T-helper 17 cell (primary cell): Measurements from ENCODE around the gene CDCP1. TPM values are rescaled to one million over a fixed set of nuclear protein-coding genes. Genes with fewer than 3 reads are reported as not detected.
"Not testable (repeated sequence)": the region's sequence is repeated elsewhere in the genome, so short reads cannot be mapped to it uniquely, and the experiment has no call there.

Experiments
- ATAC-seq: fragments of 150-1000 bp; cut with Tn5 transposase; 2 replicates; pipeline ENCODE4 v1.10.0; 2021; ENCODE audit warnings: mild to moderate bottlenecking, moderate library complexity
- DNase-seq, 3 donors: peaks; one replicate each; pipeline versions ENCODE4 v3.0.0 to v3.0.0-alpha.2; 2020 to 2021
- H3K9me3 ChIP-seq: one replicate; pipeline ENCODE4 v1.7.0; 2013; ENCODE audit warnings: low read length, mild to moderate bottlenecking; ENCODE audit not compliant: control insufficient read depth, poor library complexity, severe bottlenecking
- H3K27ac Mint-ChIP-seq: one replicate; pipeline ENCODE4 v1.8.0; 2022; ENCODE audit warnings: mild to moderate bottlenecking, moderate library complexity, mixed read lengths
- H3K27me3 Mint-ChIP-seq: one replicate; pipeline ENCODE4 v1.8.0; 2022; ENCODE audit warnings: mixed read lengths
- H3K36me3 Mint-ChIP-seq: one replicate; pipeline ENCODE4 v1.8.0; 2022; ENCODE audit warnings: low read depth, mixed read lengths
- H3K4me1 Mint-ChIP-seq: one replicate; pipeline ENCODE4 v1.8.0; 2022; ENCODE audit warnings: mild to moderate bottlenecking, mixed read lengths
- H3K4me3 Mint-ChIP-seq: one replicate; pipeline ENCODE4 v1.8.0; 2022; ENCODE audit warnings: mild to moderate bottlenecking, moderate library complexity, mixed read lengths
- total RNA-seq, 4 donors: library from RNA in 2 of 4; stranded (reverse) in 2 of 4; gene quantifications; one replicate each; pipeline ENCODE4 v1.2.3 and lab custom pipeline; 2022 to 2026

Gene CDCP1
- total RNA-seq, 2 donors from 2014 or later: 0.31 to 0.32 TPM

GRCh38 chr3:45090855-45091254 is 55.3 kb downstream of the CDCP1 start:
- Mint-ChIP-seq H3K27ac (no peak overlapping the region), H3K36me3 (peaks cover 3% of the 10 kb centered on the region)
- no peak for ATAC-seq

GRCh38 chr3:45088543-45089358 is 57.4 kb downstream of the CDCP1 start:
- H3K27ac Mint-ChIP-seq: no peak overlapping the region
- no peak for DNase-seq
- no peak overlapping the region for H3K4me3 Mint-ChIP-seq
- peaks cover 19% of the 10 kb centered on the region for H3K27me3 Mint-ChIP-seq
- peaks cover 2% of the 10 kb centered on the region for H3K36me3 Mint-ChIP-seq
- ATAC-seq: no peak
- H3K4me1 Mint-ChIP-seq: peaks cover 4% of the 10 kb centered on the region
- H3K9me3 ChIP-seq: no peaks in the 10 kb centered on the region

More at GRCh38 chr3:45090855-45091254, 55.3 kb downstream of the CDCP1 start:
- no peaks in the 10 kb centered on the region for H3K9me3 ChIP-seq
- Mint-ChIP-seq H3K27me3 (peaks cover 36% of the 10 kb centered on the region), H3K4me3 (no peak overlapping the region), H3K4me1 (peaks cover 8% of the 10 kb centered on the region)
- no peak for DNase-seq

- peaks cover 2% of the 10 kb centered on the region for H3K4me1 Mint-ChIP-seq
- H3K36me3 Mint-ChIP-seq: no peaks in the 10 kb centered on the region
- ATAC-seq (no peak), DNase-seq (no peak)
- no peak overlapping the region for H3K4me3 Mint-ChIP-seq
- no peak overlapping the region for H3K27ac Mint-ChIP-seq
- no peaks in the 10 kb centered on the region for H3K9me3 ChIP-seq
- peaks cover 5% of the 10 kb centered on the region for H3K27me3 Mint-ChIP-seq
Observed at GRCh38 chr3:45087155-45087554, 59.0 kb downstream of the CDCP1 start.

- no peaks in the 10 kb centered on the region for H3K9me3 ChIP-seq
- no peak for ATAC-seq
- Mint-ChIP-seq H3K4me3 (no peak overlapping the region), H3K27ac (no peak overlapping the region), H3K36me3 (peaks cover under 1% of the 10 kb centered on the region), H3K27me3 (peaks cover 5% of the 10 kb centered on the region), H3K4me1 (peaks cover 2% of the 10 kb centered on the region)
- DNase-seq: no peak
Observed at GRCh38 chr3:45084820-45085816, 61.1 kb downstream of the CDCP1 start.

- peaks cover 2% of the 10 kb centered on the region for H3K4me1 Mint-ChIP-seq
- H3K9me3 ChIP-seq: no peaks in the 10 kb centered on the region
- ATAC-seq (no peak), DNase-seq (no peak)
- peaks cover 3% of the 10 kb centered on the region for H3K36me3 Mint-ChIP-seq
- no peaks in the 10 kb centered on the region for H3K27me3 Mint-ChIP-seq
- H3K4me3 Mint-ChIP-seq: no peak overlapping the region
- no peak overlapping the region for H3K27ac Mint-ChIP-seq
Observed at GRCh38 chr3:45084361-45084760, 61.8 kb downstream of the CDCP1 start.

- no peak overlapping the region for H3K27ac Mint-ChIP-seq
- ATAC-seq (no peak), DNase-seq (no peak)
- H3K4me3 Mint-ChIP-seq: no peak overlapping the region
- H3K9me3 ChIP-seq: no peaks in the 10 kb centered on the region
- H3K27me3 Mint-ChIP-seq: no peaks in the 10 kb centered on the region
- H3K36me3 Mint-ChIP-seq: peaks cover 3% of the 10 kb centered on the region
- H3K4me1 Mint-ChIP-seq: peaks cover 3% of the 10 kb centered on the region
Observed at GRCh38 chr3:45083023-45083422, 63.2 kb downstream of the CDCP1 start.

GRCh38 chr3:45082142-45082538 is 64.0 kb downstream of the CDCP1 start:
- DNase-seq: no peak

GRCh38 chr3:45081506-45082141 is 64.6 kb downstream of the CDCP1 start:
- H3K9me3 ChIP-seq: no peaks in the 10 kb centered on the region
- Mint-ChIP-seq H3K4me3 (no peak overlapping the region), H3K4me1 (peaks cover 3% of the 10 kb centered on the region), H3K27me3 (peaks cover 3% of the 10 kb centered on the region), H3K27ac (no peak overlapping the region), H3K36me3 (peaks cover 5% of the 10 kb centered on the region)
- no peak for DNase-seq
- no peak for ATAC-seq

More at GRCh38 chr3:45082142-45082538, 64.0 kb downstream of the CDCP1 start:
- ATAC-seq: no peak
- Mint-ChIP-seq H3K27ac (no peak overlapping the region), H3K36me3 (peaks cover 3% of the 10 kb centered on the region), H3K27me3 (no peaks in the 10 kb centered on the region), H3K4me1 (peaks cover 3% of the 10 kb centered on the region), H3K4me3 (no peak overlapping the region)
- H3K9me3 ChIP-seq: no peaks in the 10 kb centered on the region

- no peak for ATAC-seq
- H3K27ac Mint-ChIP-seq: no peak overlapping the region
- no peaks in the 10 kb centered on the region for H3K9me3 ChIP-seq
- peaks cover 5% of the 10 kb centered on the region for H3K36me3 Mint-ChIP-seq
- H3K4me3 Mint-ChIP-seq: no peak overlapping the region
- no peak for DNase-seq
- peaks cover 3% of the 10 kb centered on the region for H3K4me1 Mint-ChIP-seq
- H3K27me3 Mint-ChIP-seq: peaks cover 7% of the 10 kb centered on the region
Observed at GRCh38 chr3:45080824-45081223, 65.4 kb downstream of the CDCP1 start.

GRCh38 chr3:45079715-45080114 is 66.5 kb downstream of the CDCP1 start:
- no peak overlapping the region for H3K27ac Mint-ChIP-seq
- H3K9me3 ChIP-seq: no peaks in the 10 kb centered on the region
- no peak overlapping the region for H3K4me3 Mint-ChIP-seq
- H3K4me1 Mint-ChIP-seq: peaks cover 3% of the 10 kb centered on the region
- peaks cover 5% of the 10 kb centered on the region for H3K36me3 Mint-ChIP-seq
- no peak for ATAC-seq
- no peak for DNase-seq
- peaks cover 9% of the 10 kb centered on the region for H3K27me3 Mint-ChIP-seq

GRCh38 chr3:45078910-45079522 is 67.2 kb downstream of the CDCP1 start:
- DNase-seq: no peak
- ATAC-seq: no peak
- Mint-ChIP-seq H3K4me3 (no peak overlapping the region), H3K27ac (no peak overlapping the region), H3K4me1 (peaks cover 3% of the 10 kb centered on the region), H3K27me3 (peaks cover 16% of the 10 kb centered on the region), H3K36me3 (peaks cover 8% of the 10 kb centered on the region)
- no peaks in the 10 kb centered on the region for H3K9me3 ChIP-seq

- H3K4me3 Mint-ChIP-seq, ATAC-seq: not testable (repeated sequence)
- H3K27me3 Mint-ChIP-seq: peaks cover 19% of the 10 kb centered on the region
Observed at GRCh38 chr3:45078256-45078655, 67.9 kb downstream of the CDCP1 start.

More at GRCh38 chr3:45078256-45078655, 67.9 kb downstream of the CDCP1 start:
- peak overlapping the region; percentile 49 for H3K27ac Mint-ChIP-seq
- not testable (repeated sequence) for H3K36me3 Mint-ChIP-seq, H3K9me3 ChIP-seq, H3K4me1 Mint-ChIP-seq, DNase-seq
